NCI-H226 (cell line): ENCODE measurements around the gene SMAD4.
"Not testable (repeated sequence)": the region's sequence is repeated elsewhere in the genome, so short reads cannot be mapped to it uniquely, and the experiment has no call there.

ENCODE experiments used
- DNase-seq: peaks from one replicate; pipeline ENCODE4 v3.0.0-alpha.2; 2015

Gene SMAD4

DNA sequence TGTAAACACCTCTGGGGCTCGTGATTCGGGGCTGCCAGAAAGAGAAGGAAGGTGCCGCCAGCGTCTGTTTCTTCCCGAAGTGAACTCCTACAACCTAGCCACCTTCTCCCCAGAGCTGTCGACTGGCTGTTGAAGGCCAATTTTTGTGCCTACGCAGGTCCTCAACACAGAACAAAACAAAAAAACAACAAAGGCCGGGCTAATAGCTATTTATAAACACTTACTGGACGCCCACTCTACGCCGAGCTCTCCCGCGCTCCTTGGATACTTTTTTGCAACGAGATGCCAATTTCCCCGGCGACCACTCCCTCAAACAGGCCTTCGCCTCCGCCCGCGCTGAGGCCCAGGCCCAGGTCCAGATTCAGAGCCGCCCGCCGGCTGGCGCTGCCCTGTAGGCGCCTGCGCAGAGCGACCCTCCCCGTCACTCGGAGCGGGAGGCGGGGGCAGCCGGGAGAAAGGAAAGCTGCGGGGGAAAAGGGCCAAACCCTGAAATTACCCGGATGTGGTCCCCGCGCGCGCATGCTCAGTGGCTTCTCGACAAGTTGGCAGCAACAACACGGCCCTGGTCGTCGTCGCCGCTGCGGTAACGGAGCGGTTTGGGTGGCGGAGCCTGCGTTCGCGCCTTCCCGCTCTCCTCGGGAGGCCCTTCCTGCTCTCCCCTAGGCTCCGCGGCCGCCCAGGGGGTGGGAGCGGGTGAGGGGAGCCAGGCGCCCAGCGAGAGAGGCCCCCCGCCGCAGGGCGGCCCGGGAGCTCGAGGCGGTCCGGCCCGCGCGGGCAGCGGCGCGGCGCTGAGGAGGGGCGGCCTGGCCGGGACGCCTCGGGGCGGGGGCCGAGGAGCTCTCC is at the start of gene SMAD4:
SMAD4 (plus strand) TSS at position 520 of the 843 bp plus-strand sequence. CDS start 16,834 bp downstream, outside the sequence.
- peak; percentile 73 for DNase-seq

DNA sequence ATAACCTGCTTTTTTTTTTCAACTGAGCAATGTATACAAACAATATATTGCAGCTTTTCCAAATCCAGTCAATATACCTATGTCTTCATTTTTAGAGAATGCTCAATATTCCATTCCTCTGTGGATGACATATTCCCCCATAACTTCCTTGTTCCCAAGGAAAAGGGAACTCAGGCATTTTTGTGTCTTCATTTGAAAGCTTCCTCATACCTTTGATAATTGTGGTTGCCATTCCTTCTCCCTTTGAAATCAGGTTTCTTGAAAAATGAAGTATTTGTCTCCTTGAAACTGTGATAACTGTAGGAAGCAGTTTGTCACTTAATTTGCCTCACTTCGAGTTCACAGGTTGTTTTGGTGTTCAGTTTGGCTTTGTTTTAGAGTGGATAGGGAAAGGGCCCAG is 48.6 kb upstream of the SMAD4 start:
- DNase-seq = no peak

GRCh38 chr18:50982086-50982801 is 47.8 kb upstream of the SMAD4 start:
- no peak for DNase-seq

- DNase-seq = no peak
Observed at GRCh38 chr18:50982802-50983179, 47.2 kb upstream of the SMAD4 start.

DNA sequence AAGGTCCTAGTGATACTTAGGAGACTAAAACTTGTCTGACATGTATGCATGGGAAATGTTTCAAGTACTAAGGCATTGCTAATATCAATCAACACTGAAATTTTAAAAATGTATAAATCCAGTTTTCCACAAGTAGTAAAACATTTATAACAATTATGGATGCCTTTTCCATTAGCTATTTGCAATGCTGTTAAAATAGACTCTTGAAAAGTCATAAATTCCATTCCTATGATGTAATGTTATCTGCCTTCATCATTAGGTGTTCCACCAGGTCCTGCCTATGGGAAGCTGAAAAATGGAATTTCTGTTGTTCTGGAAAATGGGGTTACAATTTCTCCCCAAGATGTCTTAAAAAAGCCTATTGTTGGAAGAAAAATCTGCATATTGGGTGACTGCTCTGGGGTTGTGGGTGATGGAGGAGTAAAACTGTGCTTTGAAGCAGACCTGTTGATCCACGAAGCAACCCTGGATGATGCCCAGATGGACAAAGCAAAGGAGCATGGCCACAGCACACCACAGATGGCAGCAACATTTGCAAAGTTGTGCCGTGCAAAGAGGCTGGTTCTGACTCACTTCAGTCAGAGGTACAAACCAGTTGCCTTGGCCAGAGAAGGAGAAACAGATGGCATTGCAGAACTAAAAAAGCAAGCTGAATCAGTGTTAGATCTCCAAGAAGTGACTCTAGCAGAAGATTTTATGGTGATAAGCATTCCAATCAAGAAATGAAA is 43.5 kb upstream of the SMAD4 start:
- peak; percentile 8 for DNase-seq

DNA sequence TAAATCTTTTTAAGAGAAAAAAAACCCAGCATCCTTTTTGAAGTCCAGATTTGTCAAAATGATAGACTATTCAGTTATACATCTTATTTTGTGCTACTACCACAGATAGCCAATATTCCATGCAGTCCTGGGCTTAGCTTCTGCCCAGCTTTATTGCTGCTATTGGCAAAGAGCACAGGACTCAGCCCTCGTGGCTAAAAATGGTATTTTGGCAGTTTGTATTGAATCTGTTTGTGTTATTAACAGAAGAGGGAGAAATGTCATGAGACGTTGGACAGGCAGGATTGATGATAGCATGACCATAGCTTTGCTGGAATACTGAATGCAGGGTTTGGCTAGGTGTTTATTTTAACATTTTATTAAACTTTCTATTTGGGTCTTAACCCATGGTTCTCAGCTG is 42.8 kb upstream of the SMAD4 start:
- DNase-seq = no peak

- no peak for DNase-seq
Observed at GRCh38 chr18:50989711-50990110, 40.3 kb upstream of the SMAD4 start.

GRCh38 chr18:50992351-50992762 is 37.7 kb upstream of the SMAD4 start:
- DNase-seq = no peak

DNA sequence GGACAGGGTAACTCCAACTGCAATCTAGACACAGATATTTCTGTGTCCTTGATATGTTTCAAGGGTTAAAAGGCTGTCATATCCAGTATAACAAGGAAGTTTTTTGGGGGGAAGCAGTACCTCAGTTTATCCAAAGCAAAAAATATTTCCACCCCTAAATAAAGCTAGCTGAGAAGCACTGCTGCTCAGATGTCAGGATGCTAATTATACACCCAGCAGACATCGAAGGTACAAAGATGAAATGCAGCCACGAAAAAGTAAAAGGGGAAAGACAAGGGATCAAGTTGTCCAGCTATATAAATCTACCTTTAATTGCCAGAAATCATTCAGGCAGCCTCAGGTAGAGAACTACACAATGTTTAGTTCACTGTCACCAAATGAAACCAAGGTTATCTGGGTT is 36.0 kb upstream of the SMAD4 start:
- DNase-seq = no peak

GRCh38 chr18:51003174-51003573 is 26.8 kb upstream of the SMAD4 start:
- not testable (repeated sequence) for DNase-seq

GRCh38 chr18:51006061-51006818 is 23.8 kb upstream of the SMAD4 start:
- DNase-seq = no peak

- DNase-seq = no peak
Observed at GRCh38 chr18:51006948-51007789, 22.8 kb upstream of the SMAD4 start.

- no peak for DNase-seq
Observed at GRCh38 chr18:51007790-51008139, 22.2 kb upstream of the SMAD4 start.

- DNase-seq = peak; percentile 16
Observed at GRCh38 chr18:51009072-51009471, 20.9 kb upstream of the SMAD4 start.

- DNase-seq = peak; percentile 12
Observed at GRCh38 chr18:51010218-51010617, 19.8 kb upstream of the SMAD4 start.

GRCh38 chr18:51011709-51012108 is 18.3 kb upstream of the SMAD4 start:
- DNase-seq = no peak

GRCh38 chr18:51012441-51012840 is 17.6 kb upstream of the SMAD4 start:
- no peak for DNase-seq

GRCh38 chr18:51013259-51013658 is 16.8 kb upstream of the SMAD4 start:
- DNase-seq = no peak

DNA sequence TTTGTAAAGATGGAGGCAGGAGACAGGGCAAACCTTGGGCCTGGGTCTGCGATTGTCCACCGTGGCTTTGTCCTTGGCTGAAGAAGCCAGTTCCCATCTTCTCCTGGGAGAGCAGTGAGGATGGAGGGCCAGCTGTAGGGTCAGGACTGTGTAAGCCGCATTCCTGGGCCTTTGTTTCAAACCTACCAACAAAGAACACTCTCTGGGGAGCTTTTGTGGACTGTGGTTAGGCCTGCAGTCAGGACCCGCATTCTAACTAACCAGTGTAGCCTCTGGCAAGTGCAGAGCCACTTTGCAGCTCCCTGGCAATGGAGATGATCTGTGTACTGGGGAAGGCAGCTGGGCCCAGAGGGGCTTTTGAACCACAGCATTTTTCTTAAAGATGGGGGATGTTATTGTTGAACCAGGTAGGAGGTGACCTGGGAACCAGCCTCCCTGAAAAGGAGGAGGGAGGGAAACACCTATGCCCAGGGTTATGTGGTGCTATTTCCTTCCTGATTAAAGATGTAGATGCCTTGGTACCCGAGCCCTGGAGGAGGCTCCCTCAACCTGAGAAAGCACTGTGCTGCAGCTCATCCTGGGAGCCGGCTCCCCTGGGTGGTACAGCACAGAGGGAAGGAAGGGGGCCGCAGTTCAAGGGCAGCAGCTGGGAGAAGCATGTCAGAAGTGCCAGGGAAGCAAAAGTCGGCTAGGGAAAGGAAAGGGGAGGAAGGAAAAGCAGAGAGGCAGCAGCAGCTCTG is 12.7 kb upstream of the SMAD4 start:
- no peak for DNase-seq

DNA sequence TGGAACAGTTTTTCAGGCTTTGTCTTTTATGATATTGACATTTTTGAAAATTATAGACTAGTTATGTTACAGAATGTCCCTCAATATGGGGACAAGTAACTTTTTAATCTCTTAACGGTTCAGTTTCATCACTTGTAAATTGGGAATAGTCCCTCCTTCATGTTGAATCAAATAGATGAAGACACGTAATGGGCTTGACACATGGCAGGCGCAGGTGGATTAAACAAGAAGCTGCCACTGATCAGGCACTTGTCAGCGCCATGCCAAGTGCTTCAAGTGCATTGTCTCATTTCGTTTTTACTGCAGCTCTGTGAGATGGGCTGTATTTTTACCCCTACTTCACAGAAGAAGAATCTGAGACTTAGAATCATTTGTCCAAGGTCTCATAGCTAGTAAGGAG is 9.5 kb upstream of the SMAD4 start:
- no peak for DNase-seq
